ENCODE measurements around the gene PTPA.
"Not testable (repeated sequence)": the region's sequence is repeated elsewhere in the genome, so short reads cannot be mapped to it uniquely, and the experiment has no call there.

The PTPA gene

GRCh38 chr9:129193655-129194054 is 82.4 kb downstream of the PTPA start:
- H3K27ac ChIP-seq = no peak overlapping the region
- ChIA-PET CTCF (interaction anchor here (0.5 to 0.6 kb wide), 3 partner anchors 9 to 544 kb away, joined by 3 read pairs; no protein-coding TSS in a partner anchor), POLR2A (ENCODE audit: low non-redundant PET) (interaction anchor here (0.6 kb wide), 1 partner anchor 152 kb away, joined by 4 read pairs; no protein-coding TSS in a partner anchor)
- TF ChIP-seq CTCF (conservative IDR thresholded peaks at IDR 0.05; ENCODE audit: low read depth) = no peak
- no peak for DNase-seq (ENCODE audit: low spot score)

- H3K27ac ChIP-seq = no peak overlapping the region
- CTCF ChIA-PET = interaction anchor here (0.6 to 0.7 kb wide), 4 partner anchors 19 to 544 kb away, joined by 3 to 6 read pairs (median 3); no protein-coding TSS in a partner anchor
- DNase-seq (ENCODE audit: low spot score) = no peak
- POLR2A ChIA-PET (ENCODE audit: low non-redundant PET) = no interaction called here
- no peak for TF ChIP-seq CTCF (conservative IDR thresholded peaks at IDR 0.05; ENCODE audit: low read depth)
These were observed 83.0 kb downstream of the PTPA start for GRCh38 chr9:129194221-129194620.

- ChIA-PET CTCF (interaction anchor here (0.6 to 0.7 kb wide), 2 partner anchors 16 to 1334 kb away, joined by 3 read pairs; no protein-coding TSS in a partner anchor), POLR2A (ENCODE audit: low non-redundant PET) (no interaction called here)
- no peak overlapping the region for H3K27ac ChIP-seq
- DNase-seq (ENCODE audit: low spot score) = no peak
- no peak for TF ChIP-seq CTCF (conservative IDR thresholded peaks at IDR 0.05; ENCODE audit: low read depth)
These were observed 84.4 kb downstream of the PTPA start for GRCh38 chr9:129195606-129196005.

- CTCF ChIA-PET = interaction anchor here (0.7 kb wide), 1 partner anchor 65 kb away, joined by 7 read pairs; no protein-coding TSS in a partner anchor
These were observed 85.8 kb downstream of the PTPA start for GRCh38 chr9:129197045-129197444.

GRCh38 chr9:129197978-129198318 is 86.7 kb downstream of the PTPA start:
- TF ChIP-seq CTCF (conservative IDR thresholded peaks at IDR 0.05; ENCODE audit: low read depth) = no peak
- CTCF ChIA-PET = no interaction called here
- H3K27ac ChIP-seq = no peak overlapping the region
- no peak for DNase-seq (ENCODE audit: low spot score)
- POLR2A ChIA-PET (ENCODE audit: low non-redundant PET) = no interaction called here

More at GRCh38 chr9:129197045-129197444, 85.8 kb downstream of the PTPA start:
- H3K27ac ChIP-seq; DNase-seq (ENCODE audit: low spot score); POLR2A ChIA-PET (ENCODE audit: low non-redundant PET): not testable (repeated sequence)
